OCI-LY1 (cell line): ENCODE measurements around the gene COL18A1.

ENCODE experiments used
- CTCF ChIP-seq: fragments of 200-600 bp; sonication (generic), shearing (Covaris generic); IDR thresholded peaks from 2 replicates; pipeline ENCODE4 v1.5.1; 2017; ENCODE audit warnings: mild to moderate bottlenecking, antibody characterized with exemption, low read length, moderate library complexity, mixed read lengths
- EZH2 ChIP-seq: fragments of 200-600 bp; sonication (generic), shearing (Covaris generic); IDR thresholded peaks from 2 replicates; pipeline ENCODE4 v1.8.0; 2017; ENCODE audit warnings: borderline replicate concordance, mixed run types, mild to moderate bottlenecking, antibody characterized with exemption, low read length, moderate library complexity, mixed read lengths

- TF ChIP-seq CTCF (no peak), EZH2 (no peak)
Measured at GRCh38 chr21:45499201-45499750, 94.3 kb downstream of the COL18A1 start.
